WTC11 (cell line): ENCODE data around the gene NLRP3. TPM values are rescaled to one million over a fixed set of nuclear protein-coding genes. Genes with fewer than 3 reads are reported as not detected.

Source experiments
- ATAC-seq: fragments of 200-7000 bp; cut with Tn5 transposase; 2 replicates; pipeline ENCODE4 v1.10.0; 2021; ENCODE audit warnings: mild to moderate bottlenecking, moderate library complexity
- CTCF ChIA-PET: fragments of 300-600 bp; sonication (Branson Sonifier 250); formaldehyde crosslinking; loops from one replicate; lab custom pipeline; 2021; ENCODE audit warnings: antibody characterized with exemption; lab: Charles Lee
- POLR2A ChIA-PET: fragments of 350-600 bp; sonication (Branson Sonifier 250); formaldehyde crosslinking; loops from one replicate; lab custom pipeline; 2021; ENCODE audit warnings: antibody characterized with exemption; lab: Charles Lee
- DNase-seq: peaks from one replicate; pipeline ENCODE4 v3.0.0; 2021; ENCODE audit warnings: low spot score
- H3K27ac Mint-ChIP-seq: 2 replicates; pipeline ENCODE4 v1.8.0; 2021; ENCODE audit warnings: mixed read lengths
- H3K27me3 Mint-ChIP-seq: 2 replicates; pipeline ENCODE4 v1.8.0; 2021; ENCODE audit warnings: low read depth, mild to moderate bottlenecking, moderate library complexity, mixed read lengths
- H3K36me3 Mint-ChIP-seq: 2 replicates; pipeline ENCODE4 v1.8.0; 2021; ENCODE audit warnings: mixed read lengths
- H3K4me1 Mint-ChIP-seq: 2 replicates; pipeline ENCODE4 v1.8.0; 2022; ENCODE audit warnings: mixed read lengths
- H3K4me3 Mint-ChIP-seq: 2 replicates; pipeline ENCODE4 v1.8.0; 2021; ENCODE audit warnings: mild to moderate bottlenecking, moderate library complexity, mixed read lengths
- H3K9me3 Mint-ChIP-seq: 2 replicates; pipeline ENCODE4 v1.8.0; 2021; ENCODE audit warnings: mixed read lengths
- CREM ChIP-seq: sonication (generic); formaldehyde crosslinking; IDR thresholded peaks from 2 replicates; pipeline ENCODE4 v1.8.1; 2022; ENCODE audit warnings: mild to moderate bottlenecking, missing genetic modification reagents, moderate library complexity
- RORB ChIP-seq: fragments of 250-450 bp; sonication (Bioruptor Pico); IDR thresholded peaks from 2 replicates; pipeline ENCODE4 v1.9.0; 2021; ENCODE audit warnings: mild to moderate bottlenecking
- SMAD4 ChIP-seq: sonication (generic); formaldehyde crosslinking; IDR thresholded peaks from 2 replicates; pipeline ENCODE4 v1.8.0; 2022; ENCODE audit warnings: mild to moderate bottlenecking, missing genetic modification reagents
- TEAD4 ChIP-seq: sonication (generic); formaldehyde crosslinking; IDR thresholded peaks from 2 replicates; pipeline ENCODE4 v1.8.0; 2022; ENCODE audit warnings: mild to moderate bottlenecking, missing genetic modification reagents
- TP53 ChIP-seq: sonication (generic); formaldehyde crosslinking; IDR thresholded peaks from 2 replicates; pipeline ENCODE4 v1.8.1; 2023; ENCODE audit warnings: mild to moderate bottlenecking, missing genetic modification reagents
- ZBTB21 ChIP-seq: sonication (generic); formaldehyde crosslinking; IDR thresholded peaks from 2 replicates; pipeline ENCODE4 v1.8.1; 2023; ENCODE audit warnings: mild to moderate bottlenecking, missing genetic modification reagents, borderline replicate concordance
- total RNA-seq: library from RNA; stranded (reverse); gene quantifications from 3 replicates; pipeline ENCODE4 v1.2.3, GENCODE V29; 2021
- TF ChIP-seq, protein P1 (sequence below): sonication (generic); formaldehyde crosslinking; IDR thresholded peaks from 2 replicates; pipeline ENCODE4 v1.8.0; 2022; ENCODE audit warnings: mild to moderate bottlenecking, missing genetic modification reagents
- TF ChIP-seq, protein P2 (sequence below): sonication (generic); formaldehyde crosslinking; IDR thresholded peaks from 2 replicates; pipeline ENCODE4 v1.8.1; 2022; ENCODE audit warnings: mild to moderate bottlenecking, missing genetic modification reagents, moderate library complexity, borderline replicate concordance
- TF ChIP-seq, protein P3 (sequence below): fragments of 250-450 bp; sonication (Bioruptor Pico); IDR thresholded peaks from 2 replicates; pipeline ENCODE4 v1.9.0; 2021; ENCODE audit warnings: mild to moderate bottlenecking
- TF ChIP-seq, protein P4 (sequence below): sonication (generic); formaldehyde crosslinking; IDR thresholded peaks from 2 replicates; pipeline ENCODE4 v1.8.1; 2023; ENCODE audit warnings: mild to moderate bottlenecking, missing genetic modification reagents
- TF ChIP-seq, protein P5 (sequence below): sonication (generic); formaldehyde crosslinking; IDR thresholded peaks from 2 replicates; pipeline ENCODE4 v1.8.0; 2023; ENCODE audit warnings: mild to moderate bottlenecking, missing genetic modification reagents
- TF ChIP-seq, protein P6 (sequence below): sonication (generic); formaldehyde crosslinking; IDR thresholded peaks from 2 replicates; pipeline ENCODE4 v1.8.0; 2023; ENCODE audit warnings: missing genetic modification reagents
- TF ChIP-seq, protein P7 (sequence below): fragments of 250-450 bp; sonication (Bioruptor Pico); conservative IDR thresholded peaks from 2 replicates; pipeline ENCODE4 v1.9.0; 2021; ENCODE audit warnings: mild to moderate bottlenecking

NLRP3 gene
- total RNA-seq, 1 experiment from 2014 or later, result 0.11 TPM

DNA sequence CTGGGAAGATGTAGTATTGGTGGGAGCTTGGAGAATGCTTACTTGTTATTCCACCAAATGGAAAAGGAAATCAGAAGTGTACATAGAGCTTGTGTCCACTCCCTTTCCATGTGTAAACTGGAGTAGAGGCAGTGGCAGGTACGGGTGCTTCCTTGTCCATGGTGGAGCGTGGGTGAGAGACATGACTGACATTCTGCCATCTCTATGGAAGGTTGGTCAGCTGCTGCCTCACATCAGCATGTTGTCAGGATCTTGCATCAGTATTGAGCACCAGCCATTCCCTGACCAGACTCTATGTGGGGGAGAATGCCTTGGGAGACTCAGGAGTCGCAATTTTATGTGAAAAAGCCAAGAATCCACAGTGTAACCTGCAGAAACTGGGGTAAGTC lies 19.8 kb downstream of the NLRP3 start:
- H3K9me3 Mint-ChIP-seq, result no peaks in the 10 kb centered on the region
- POLR2A ChIA-PET, result no interaction called here
- CTCF ChIA-PET, result no interaction called here
- no peak overlapping the region for H3K27ac Mint-ChIP-seq
- TF ChIP-seq, protein P1, sequence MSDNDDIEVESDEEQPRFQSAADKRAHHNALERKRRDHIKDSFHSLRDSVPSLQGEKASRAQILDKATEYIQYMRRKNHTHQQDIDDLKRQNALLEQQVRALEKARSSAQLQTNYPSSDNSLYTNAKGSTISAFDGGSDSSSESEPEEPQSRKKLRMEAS (CRISPR knock-in tag), result no peak
- TF ChIP-seq TP53 (CRISPR knock-in tag) (no peak), ZBTB21 (CRISPR knock-in tag) (no peak), RORB (CRISPR knock-in tag) (no peak), SMAD4 (CRISPR knock-in tag) (no peak), CREM (no peak), TEAD4 (CRISPR knock-in tag) (no peak)
- TF ChIP-seq, protein P2, sequence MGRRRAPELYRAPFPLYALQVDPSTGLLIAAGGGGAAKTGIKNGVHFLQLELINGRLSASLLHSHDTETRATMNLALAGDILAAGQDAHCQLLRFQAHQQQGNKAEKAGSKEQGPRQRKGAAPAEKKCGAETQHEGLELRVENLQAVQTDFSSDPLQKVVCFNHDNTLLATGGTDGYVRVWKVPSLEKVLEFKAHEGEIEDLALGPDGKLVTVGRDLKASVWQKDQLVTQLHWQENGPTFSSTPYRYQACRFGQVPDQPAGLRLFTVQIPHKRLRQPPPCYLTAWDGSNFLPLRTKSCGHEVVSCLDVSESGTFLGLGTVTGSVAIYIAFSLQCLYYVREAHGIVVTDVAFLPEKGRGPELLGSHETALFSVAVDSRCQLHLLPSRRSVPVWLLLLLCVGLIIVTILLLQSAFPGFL (CRISPR knock-in tag), result no peak
- TF ChIP-seq, protein P3, sequence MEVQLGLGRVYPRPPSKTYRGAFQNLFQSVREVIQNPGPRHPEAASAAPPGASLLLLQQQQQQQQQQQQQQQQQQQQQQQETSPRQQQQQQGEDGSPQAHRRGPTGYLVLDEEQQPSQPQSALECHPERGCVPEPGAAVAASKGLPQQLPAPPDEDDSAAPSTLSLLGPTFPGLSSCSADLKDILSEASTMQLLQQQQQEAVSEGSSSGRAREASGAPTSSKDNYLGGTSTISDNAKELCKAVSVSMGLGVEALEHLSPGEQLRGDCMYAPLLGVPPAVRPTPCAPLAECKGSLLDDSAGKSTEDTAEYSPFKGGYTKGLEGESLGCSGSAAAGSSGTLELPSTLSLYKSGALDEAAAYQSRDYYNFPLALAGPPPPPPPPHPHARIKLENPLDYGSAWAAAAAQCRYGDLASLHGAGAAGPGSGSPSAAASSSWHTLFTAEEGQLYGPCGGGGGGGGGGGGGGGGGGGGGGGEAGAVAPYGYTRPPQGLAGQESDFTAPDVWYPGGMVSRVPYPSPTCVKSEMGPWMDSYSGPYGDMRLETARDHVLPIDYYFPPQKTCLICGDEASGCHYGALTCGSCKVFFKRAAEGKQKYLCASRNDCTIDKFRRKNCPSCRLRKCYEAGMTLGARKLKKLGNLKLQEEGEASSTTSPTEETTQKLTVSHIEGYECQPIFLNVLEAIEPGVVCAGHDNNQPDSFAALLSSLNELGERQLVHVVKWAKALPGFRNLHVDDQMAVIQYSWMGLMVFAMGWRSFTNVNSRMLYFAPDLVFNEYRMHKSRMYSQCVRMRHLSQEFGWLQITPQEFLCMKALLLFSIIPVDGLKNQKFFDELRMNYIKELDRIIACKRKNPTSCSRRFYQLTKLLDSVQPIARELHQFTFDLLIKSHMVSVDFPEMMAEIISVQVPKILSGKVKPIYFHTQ (CRISPR knock-in tag), result no peak
- TF ChIP-seq, protein P4, sequence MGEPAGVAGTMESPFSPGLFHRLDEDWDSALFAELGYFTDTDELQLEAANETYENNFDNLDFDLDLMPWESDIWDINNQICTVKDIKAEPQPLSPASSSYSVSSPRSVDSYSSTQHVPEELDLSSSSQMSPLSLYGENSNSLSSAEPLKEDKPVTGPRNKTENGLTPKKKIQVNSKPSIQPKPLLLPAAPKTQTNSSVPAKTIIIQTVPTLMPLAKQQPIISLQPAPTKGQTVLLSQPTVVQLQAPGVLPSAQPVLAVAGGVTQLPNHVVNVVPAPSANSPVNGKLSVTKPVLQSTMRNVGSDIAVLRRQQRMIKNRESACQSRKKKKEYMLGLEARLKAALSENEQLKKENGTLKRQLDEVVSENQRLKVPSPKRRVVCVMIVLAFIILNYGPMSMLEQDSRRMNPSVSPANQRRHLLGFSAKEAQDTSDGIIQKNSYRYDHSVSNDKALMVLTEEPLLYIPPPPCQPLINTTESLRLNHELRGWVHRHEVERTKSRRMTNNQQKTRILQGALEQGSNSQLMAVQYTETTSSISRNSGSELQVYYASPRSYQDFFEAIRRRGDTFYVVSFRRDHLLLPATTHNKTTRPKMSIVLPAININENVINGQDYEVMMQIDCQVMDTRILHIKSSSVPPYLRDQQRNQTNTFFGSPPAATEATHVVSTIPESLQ (CRISPR knock-in tag), result no peak
- TF ChIP-seq, protein P5, sequence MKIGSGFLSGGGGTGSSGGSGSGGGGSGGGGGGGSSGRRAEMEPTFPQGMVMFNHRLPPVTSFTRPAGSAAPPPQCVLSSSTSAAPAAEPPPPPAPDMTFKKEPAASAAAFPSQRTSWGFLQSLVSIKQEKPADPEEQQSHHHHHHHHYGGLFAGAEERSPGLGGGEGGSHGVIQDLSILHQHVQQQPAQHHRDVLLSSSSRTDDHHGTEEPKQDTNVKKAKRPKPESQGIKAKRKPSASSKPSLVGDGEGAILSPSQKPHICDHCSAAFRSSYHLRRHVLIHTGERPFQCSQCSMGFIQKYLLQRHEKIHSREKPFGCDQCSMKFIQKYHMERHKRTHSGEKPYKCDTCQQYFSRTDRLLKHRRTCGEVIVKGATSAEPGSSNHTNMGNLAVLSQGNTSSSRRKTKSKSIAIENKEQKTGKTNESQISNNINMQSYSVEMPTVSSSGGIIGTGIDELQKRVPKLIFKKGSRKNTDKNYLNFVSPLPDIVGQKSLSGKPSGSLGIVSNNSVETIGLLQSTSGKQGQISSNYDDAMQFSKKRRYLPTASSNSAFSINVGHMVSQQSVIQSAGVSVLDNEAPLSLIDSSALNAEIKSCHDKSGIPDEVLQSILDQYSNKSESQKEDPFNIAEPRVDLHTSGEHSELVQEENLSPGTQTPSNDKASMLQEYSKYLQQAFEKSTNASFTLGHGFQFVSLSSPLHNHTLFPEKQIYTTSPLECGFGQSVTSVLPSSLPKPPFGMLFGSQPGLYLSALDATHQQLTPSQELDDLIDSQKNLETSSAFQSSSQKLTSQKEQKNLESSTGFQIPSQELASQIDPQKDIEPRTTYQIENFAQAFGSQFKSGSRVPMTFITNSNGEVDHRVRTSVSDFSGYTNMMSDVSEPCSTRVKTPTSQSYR (CRISPR knock-in tag), result no peak
- TF ChIP-seq, protein P6, sequence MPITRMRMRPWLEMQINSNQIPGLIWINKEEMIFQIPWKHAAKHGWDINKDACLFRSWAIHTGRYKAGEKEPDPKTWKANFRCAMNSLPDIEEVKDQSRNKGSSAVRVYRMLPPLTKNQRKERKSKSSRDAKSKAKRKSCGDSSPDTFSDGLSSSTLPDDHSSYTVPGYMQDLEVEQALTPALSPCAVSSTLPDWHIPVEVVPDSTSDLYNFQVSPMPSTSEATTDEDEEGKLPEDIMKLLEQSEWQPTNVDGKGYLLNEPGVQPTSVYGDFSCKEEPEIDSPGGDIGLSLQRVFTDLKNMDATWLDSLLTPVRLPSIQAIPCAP (CRISPR knock-in tag), result no peak
- TF ChIP-seq, protein P7, sequence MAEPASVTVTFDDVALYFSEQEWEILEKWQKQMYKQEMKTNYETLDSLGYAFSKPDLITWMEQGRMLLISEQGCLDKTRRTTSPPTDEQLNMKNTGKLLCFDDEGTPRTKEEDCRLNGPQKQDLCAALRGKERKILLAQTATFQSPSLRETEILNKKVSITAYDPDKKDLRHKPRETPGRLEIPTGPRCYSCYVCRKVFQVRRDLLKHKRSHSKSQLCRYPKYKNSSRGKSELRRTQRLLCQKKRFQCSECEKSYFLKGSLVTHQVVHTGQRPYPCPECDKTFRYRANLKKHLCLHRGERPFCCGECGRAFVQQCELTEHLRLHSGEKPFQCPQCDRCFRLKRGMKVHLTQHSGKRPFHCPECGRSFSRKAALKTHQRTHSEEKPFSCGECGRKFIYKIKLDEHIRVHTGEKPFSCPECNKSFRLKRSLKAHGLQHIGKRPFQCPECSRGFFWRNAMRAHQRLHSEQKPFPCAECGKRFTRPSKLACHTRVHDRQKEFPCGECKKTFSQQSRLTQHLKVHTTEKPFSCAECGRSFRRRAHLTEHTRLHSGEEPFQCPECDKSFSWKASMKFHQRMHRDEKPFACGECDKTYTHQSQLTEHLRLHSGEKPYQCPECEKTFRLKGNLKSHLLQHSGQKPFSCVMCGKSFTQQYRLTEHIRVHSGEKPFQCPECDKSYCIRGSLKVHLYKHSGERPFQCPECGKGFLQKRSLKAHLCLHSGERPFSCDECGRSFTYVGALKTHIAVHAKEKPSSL (CRISPR knock-in tag), result no peak
- no peaks in the 10 kb centered on the region for H3K27me3 Mint-ChIP-seq
- ATAC-seq (no peak), DNase-seq (no peak)
- no peaks in the 10 kb centered on the region for H3K36me3 Mint-ChIP-seq
- H3K4me1 Mint-ChIP-seq, result no peaks in the 10 kb centered on the region
- no peak overlapping the region for H3K4me3 Mint-ChIP-seq
